Thyroid gland (tissue), 4 donors: ENCODE measurements around the gene CCDC180. TPM values are rescaled to one million over a fixed set of nuclear protein-coding genes. Genes with fewer than 3 reads are reported as not detected.

ENCODE experiments used
- DNase-seq, 2 donors: peaks; one replicate each; pipeline ENCODE4 v3.0.0-alpha.2; 2019
- H3K27ac ChIP-seq, 3 donors: fragments of 200-600 bp; sonication (generic); 1 replicate in 2 of 3; 2 replicates in 1 of 3; pipeline ENCODE4 v1.5.1; 2016 to 2019; ENCODE audit warnings: mild to moderate bottlenecking in 1 of 3, moderate library complexity in 1 of 3
- H3K27me3 ChIP-seq: fragments of 200-600 bp; sonication (generic); one replicate; pipeline ENCODE4 v1.5.1; 2019
- H3K36me3 ChIP-seq, 2 donors: fragments of 200-600 bp; sonication (generic); one replicate each; pipeline ENCODE4 v1.5.1; 2016 to 2019
- H3K4me1 ChIP-seq, 2 donors: fragments of 200-600 bp; sonication (generic); one replicate each; pipeline ENCODE4 v1.5.1; 2017 to 2019
- H3K4me3 ChIP-seq, 3 donors: fragments of 200-600 bp; sonication (generic); replicated peaks in 1 of 3; 1 replicate in 2 of 3; 2 replicates in 1 of 3; pipeline ENCODE4 v1.5.1; 2016; ENCODE audit warnings: mild to moderate bottlenecking in 1 of 3
- H3K9me3 ChIP-seq: fragments of 200-600 bp; sonication (generic); one replicate; pipeline ENCODE4 v1.5.1; 2017
- POLR2A ChIP-seq, 2 donors: fragments of 450-650 bp; IDR thresholded peaks; one replicate each; pipeline ENCODE4 v1.6.1; 2017; ENCODE audit warnings: antibody characterized with exemption in 2 of 2, mild to moderate bottlenecking in 2 of 2, moderate library complexity in 1 of 2
- WGBS, 2 donors: methylation state at CpG; one replicate each; pipeline ENCODE4 v1.1.5; 2017; 5-methylcytosine and 5-hydroxymethylcytosine counted together
- intact Hi-C: fragments of 100-400 bp; cut with DNase I; formaldehyde crosslinking; loops from one replicate; pipeline ENCODE4 v1.15.1; 2023
- total RNA-seq, 4 donors: library from RNA; depleted of rRNA; stranded (reverse); fragments of >200 nt; gene quantifications; one replicate each; pipeline ENCODE4 v1.2.3, GENCODE V29; 2016
- TF ChIP-seq, protein P1 (sequence below), 6 experiments: fragments of 200-600 bp in 3 of 6; fragments of 450-650 bp in 3 of 6; sonication (generic) in 3 of 6; IDR thresholded peaks; one replicate each; pipeline ENCODE4 v1.5.1; 2016 to 2019; ENCODE audit warnings: antibody characterized with exemption in 6 of 6, mild to moderate bottlenecking in 2 of 6, inconsistent platforms in 1 of 6, moderate library complexity in 1 of 6

The CCDC180 gene
- total RNA-seq, 4 donors from 2014 or later = 5.2 to 33.0 (median 11.0) TPM

GRCh38 chr9:97277953-97278352, 29.5 kb upstream of the CCDC180 start:
- peaks cover 12 to 24% of the 10 kb centered on the region in 2 donors for H3K36me3 ChIP-seq
- no peaks in the 10 kb centered on the region for H3K4me1 ChIP-seq
- no peak for DNase-seq
- 96 to 99% methylated on average over 7 of the region's 7 CpGs for WGBS, 2 donors
- H3K27me3 ChIP-seq = no peaks in the 10 kb centered on the region
- H3K27ac ChIP-seq = no peak overlapping the region
- H3K9me3 ChIP-seq = no peaks in the 10 kb centered on the region
- H3K4me3 ChIP-seq = no peak overlapping the region
- TF ChIP-seq, protein P1, sequence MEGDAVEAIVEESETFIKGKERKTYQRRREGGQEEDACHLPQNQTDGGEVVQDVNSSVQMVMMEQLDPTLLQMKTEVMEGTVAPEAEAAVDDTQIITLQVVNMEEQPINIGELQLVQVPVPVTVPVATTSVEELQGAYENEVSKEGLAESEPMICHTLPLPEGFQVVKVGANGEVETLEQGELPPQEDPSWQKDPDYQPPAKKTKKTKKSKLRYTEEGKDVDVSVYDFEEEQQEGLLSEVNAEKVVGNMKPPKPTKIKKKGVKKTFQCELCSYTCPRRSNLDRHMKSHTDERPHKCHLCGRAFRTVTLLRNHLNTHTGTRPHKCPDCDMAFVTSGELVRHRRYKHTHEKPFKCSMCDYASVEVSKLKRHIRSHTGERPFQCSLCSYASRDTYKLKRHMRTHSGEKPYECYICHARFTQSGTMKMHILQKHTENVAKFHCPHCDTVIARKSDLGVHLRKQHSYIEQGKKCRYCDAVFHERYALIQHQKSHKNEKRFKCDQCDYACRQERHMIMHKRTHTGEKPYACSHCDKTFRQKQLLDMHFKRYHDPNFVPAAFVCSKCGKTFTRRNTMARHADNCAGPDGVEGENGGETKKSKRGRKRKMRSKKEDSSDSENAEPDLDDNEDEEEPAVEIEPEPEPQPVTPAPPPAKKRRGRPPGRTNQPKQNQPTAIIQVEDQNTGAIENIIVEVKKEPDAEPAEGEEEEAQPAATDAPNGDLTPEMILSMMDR (IDR thresholded peaks at IDR 0.05) = no peak
- TF ChIP-seq POLR2A (IDR thresholded peaks at IDR 0.05) = no peak
- intact Hi-C loops = no loop called here

- H3K27ac ChIP-seq = no peak overlapping the region
- no peaks in the 10 kb centered on the region for H3K27me3 ChIP-seq
- DNase-seq = no peak
- no peaks in the 10 kb centered on the region for H3K4me1 ChIP-seq
- TF ChIP-seq, protein P1 (IDR thresholded peaks at IDR 0.05) = no peak
- no peak for TF ChIP-seq POLR2A (IDR thresholded peaks at IDR 0.05)
- peaks cover 12 to 30% of the 10 kb centered on the region in 2 donors for H3K36me3 ChIP-seq
- intact Hi-C loops = no loop called here
- 93 to 97% methylated on average over 3 of the region's 3 CpGs for WGBS, 2 donors
- H3K4me3 ChIP-seq = no peak overlapping the region
- no peaks in the 10 kb centered on the region for H3K9me3 ChIP-seq
Measured at GRCh38 chr9:97280755-97281330, 26.6 kb upstream of the CCDC180 start.

- H3K4me1 ChIP-seq = no peaks in the 10 kb centered on the region
- peaks cover 5 to 31% of the 10 kb centered on the region in 2 donors for H3K36me3 ChIP-seq
- no peak for DNase-seq
- no peak overlapping the region for H3K4me3 ChIP-seq
- TF ChIP-seq, protein P1 (IDR thresholded peaks at IDR 0.05) = no peak
- no peak for TF ChIP-seq POLR2A (IDR thresholded peaks at IDR 0.05)
- intact Hi-C loops = no loop called here
- H3K27me3 ChIP-seq = no peaks in the 10 kb centered on the region
- H3K9me3 ChIP-seq = no peaks in the 10 kb centered on the region
- H3K27ac ChIP-seq = no peak overlapping the region
Measured at GRCh38 chr9:97283768-97284167, 23.7 kb upstream of the CCDC180 start.

DNA sequence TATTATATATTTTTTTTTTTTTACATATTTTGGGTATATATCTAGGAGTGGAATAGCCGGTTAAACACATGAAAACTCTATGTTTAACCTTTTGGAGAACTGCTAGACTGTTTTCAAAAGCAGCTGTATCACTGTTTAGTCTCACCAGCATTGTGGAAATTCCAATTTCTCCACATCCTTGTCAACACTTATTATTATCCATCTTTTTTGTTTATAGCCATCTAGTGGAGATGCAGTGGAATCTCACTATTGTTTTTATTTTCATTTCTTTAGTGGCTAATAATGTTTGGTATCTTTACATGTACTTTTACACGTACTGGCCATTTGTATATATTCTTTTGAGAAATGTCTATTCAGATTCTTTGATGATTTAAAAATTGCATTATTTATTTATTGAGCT, 22.7 kb upstream of the CCDC180 start:
- WGBS, 2 donors = 96 to 99% methylated on average over 2 of the region's 2 CpGs
- Histone ChIP-seq H3K4me3 (no peak overlapping the region), H3K9me3 (no peaks in the 10 kb centered on the region), H3K27me3 (no peaks in the 10 kb centered on the region), H3K4me1 (no peaks in the 10 kb centered on the region), H3K36me3 (peaks cover 5 to 28% of the 10 kb centered on the region in 2 donors), H3K27ac (no peak overlapping the region)
- no peak for DNase-seq
- intact Hi-C loops = no loop called here
- TF ChIP-seq POLR2A (IDR thresholded peaks at IDR 0.05) = no peak
- TF ChIP-seq, protein P1 (IDR thresholded peaks at IDR 0.05) = no peak

DNA sequence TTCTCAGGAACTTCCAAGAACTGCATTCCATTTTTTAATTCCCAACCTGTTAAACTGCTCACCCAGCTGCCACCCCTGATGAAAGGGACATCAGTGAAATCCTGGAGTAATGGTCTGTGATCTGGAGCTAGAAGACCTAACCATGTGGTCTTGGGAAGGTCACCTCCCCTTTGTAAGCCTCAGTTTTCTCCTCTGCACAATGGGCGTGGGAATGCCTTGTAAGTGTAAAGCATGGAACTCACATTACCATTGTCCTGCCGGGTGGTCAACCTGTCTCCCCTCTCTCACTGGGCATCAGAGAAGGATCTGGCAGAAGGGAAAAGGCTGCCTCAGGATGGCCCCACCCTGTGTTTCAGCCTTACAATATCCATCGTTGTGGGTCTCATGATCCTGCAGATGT, 15.3 kb upstream of the CCDC180 start:
- Histone ChIP-seq H3K36me3 (peaks cover 5% of the 10 kb centered on the region in 2 donors), H3K9me3 (no peaks in the 10 kb centered on the region), H3K27me3 (no peaks in the 10 kb centered on the region), H3K4me3 (no peak overlapping the region), H3K27ac (no peak overlapping the region), H3K4me1 (peaks cover 0 to 8% of the 10 kb centered on the region in 2 donors)
- no peak for DNase-seq
- TF ChIP-seq, protein P1 (IDR thresholded peaks at IDR 0.05) = no peak
- no peak for TF ChIP-seq POLR2A (IDR thresholded peaks at IDR 0.05)
- WGBS, 2 donors = 88 to 89% methylated on average over 3 of the region's 3 CpGs
- intact Hi-C loops = no loop called here
